ENCODE data around the gene C1GALT1C1.
A peak's percentile ranks its signal among the peaks of the same experiment; 100 is the strongest.

Gene C1GALT1C1

DNA sequence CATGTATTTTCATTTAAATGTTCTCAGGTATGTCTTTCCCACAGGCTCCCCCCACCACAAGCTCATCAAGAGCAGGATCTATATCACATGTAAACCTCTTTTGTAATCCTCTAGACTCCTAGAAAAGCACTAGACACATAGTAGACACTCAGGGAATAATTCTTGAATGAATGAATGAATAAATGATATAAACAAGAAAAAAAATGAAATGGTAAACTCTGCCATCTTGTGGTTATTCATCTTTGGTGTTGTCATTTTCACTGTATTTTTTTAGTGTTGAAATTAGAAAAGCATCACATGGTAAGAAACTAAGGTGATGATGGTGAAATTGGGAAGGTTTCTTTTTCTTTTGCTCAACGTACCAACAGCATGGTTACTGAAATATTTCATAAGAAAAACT is 34.2 kb upstream of the C1GALT1C1 start:
- H3K9me3 ChIP-seq (ENCODE audit: insufficient read depth, low read length), result no peaks in the 10 kb centered on the region
- H3K27ac ChIP-seq (ENCODE audit: low read depth, low read length), result no peak overlapping the region
- H3K4me2 ChIP-seq (ENCODE audit: low read depth, low read length, poor library complexity, severe bottlenecking), result no peak overlapping the region
- H3K9ac ChIP-seq (ENCODE audit: low read length), result no peak overlapping the region
- H3K79me2 ChIP-seq (ENCODE audit: insufficient read depth, low read length), result no peaks in the 10 kb centered on the region
- H3K36me3 ChIP-seq (ENCODE audit: low read length), result no peaks in the 10 kb centered on the region
- H2AFZ ChIP-seq (ENCODE audit: low read depth, low read length, severe bottlenecking), result no peak overlapping the region
- H3K27me3 ChIP-seq (ENCODE audit: low read length), result no peaks in the 10 kb centered on the region
- H4K20me1 ChIP-seq (ENCODE audit: low read depth, low read length), result no peaks in the 10 kb centered on the region
- H3F3A ChIP-seq (ENCODE audit: insufficient read depth), result no peaks in the 10 kb centered on the region
- TF ChIP-seq, protein P1, sequence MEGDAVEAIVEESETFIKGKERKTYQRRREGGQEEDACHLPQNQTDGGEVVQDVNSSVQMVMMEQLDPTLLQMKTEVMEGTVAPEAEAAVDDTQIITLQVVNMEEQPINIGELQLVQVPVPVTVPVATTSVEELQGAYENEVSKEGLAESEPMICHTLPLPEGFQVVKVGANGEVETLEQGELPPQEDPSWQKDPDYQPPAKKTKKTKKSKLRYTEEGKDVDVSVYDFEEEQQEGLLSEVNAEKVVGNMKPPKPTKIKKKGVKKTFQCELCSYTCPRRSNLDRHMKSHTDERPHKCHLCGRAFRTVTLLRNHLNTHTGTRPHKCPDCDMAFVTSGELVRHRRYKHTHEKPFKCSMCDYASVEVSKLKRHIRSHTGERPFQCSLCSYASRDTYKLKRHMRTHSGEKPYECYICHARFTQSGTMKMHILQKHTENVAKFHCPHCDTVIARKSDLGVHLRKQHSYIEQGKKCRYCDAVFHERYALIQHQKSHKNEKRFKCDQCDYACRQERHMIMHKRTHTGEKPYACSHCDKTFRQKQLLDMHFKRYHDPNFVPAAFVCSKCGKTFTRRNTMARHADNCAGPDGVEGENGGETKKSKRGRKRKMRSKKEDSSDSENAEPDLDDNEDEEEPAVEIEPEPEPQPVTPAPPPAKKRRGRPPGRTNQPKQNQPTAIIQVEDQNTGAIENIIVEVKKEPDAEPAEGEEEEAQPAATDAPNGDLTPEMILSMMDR (IDR thresholded peaks at IDR 0.05; ENCODE audit: insufficient read depth, low read length, poor library complexity, severe bottlenecking), result peak; percentile 24
- no peak for TF ChIP-seq EZH2phosphoT487 (conservative IDR thresholded peaks at IDR 0.05; ENCODE audit: low read length)
- H3K4me3 ChIP-seq (ENCODE audit: insufficient read depth, low read length, poor library complexity, severe bottlenecking), result no peak overlapping the region
- no peaks in the 10 kb centered on the region for H3K9me2 ChIP-seq (replicated peaks; ENCODE audit: insufficient read depth, low read length)

DNA sequence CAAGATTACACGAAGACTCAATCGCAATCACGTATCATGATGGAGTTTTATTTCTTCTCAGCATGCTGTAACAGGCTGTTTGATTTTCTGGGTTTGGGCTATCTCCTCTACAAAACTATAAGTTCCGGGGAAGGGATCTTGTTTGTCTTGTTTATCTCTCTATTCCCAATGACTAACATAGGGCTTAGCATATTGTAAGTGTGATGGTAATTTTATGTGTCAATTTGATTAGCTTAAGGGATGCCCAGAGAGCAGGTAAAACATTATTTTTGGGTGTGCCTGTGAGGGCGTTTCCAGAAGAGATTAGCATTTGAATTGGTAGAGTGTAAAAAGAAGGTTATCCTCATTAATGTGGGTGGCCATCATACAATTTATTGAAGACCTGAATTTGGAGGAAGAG is 32.8 kb upstream of the C1GALT1C1 start:
- Histone ChIP-seq H3K9me3 (ENCODE audit: insufficient read depth, low read length) (no peaks in the 10 kb centered on the region), H3K9me2 (replicated peaks; ENCODE audit: insufficient read depth, low read length) (no peaks in the 10 kb centered on the region), H3K36me3 (ENCODE audit: low read length) (no peaks in the 10 kb centered on the region), H3K4me3 (ENCODE audit: insufficient read depth, low read length, poor library complexity, severe bottlenecking) (no peak overlapping the region), H3K9ac (ENCODE audit: low read length) (no peak overlapping the region), H3K79me2 (ENCODE audit: insufficient read depth, low read length) (no peaks in the 10 kb centered on the region), H3K27me3 (ENCODE audit: low read length) (no peaks in the 10 kb centered on the region), H3K4me2 (ENCODE audit: low read depth, low read length, poor library complexity, severe bottlenecking) (no peak overlapping the region), H3K27ac (ENCODE audit: low read depth, low read length) (no peak overlapping the region), H4K20me1 (ENCODE audit: low read depth, low read length) (no peaks in the 10 kb centered on the region), H3F3A (ENCODE audit: insufficient read depth) (no peaks in the 10 kb centered on the region), H2AFZ (ENCODE audit: low read depth, low read length, severe bottlenecking) (no peak overlapping the region)
- no peak for TF ChIP-seq EZH2phosphoT487 (conservative IDR thresholded peaks at IDR 0.05; ENCODE audit: low read length)
- TF ChIP-seq, protein P1 (IDR thresholded peaks at IDR 0.05; ENCODE audit: insufficient read depth, low read length, poor library complexity, severe bottlenecking), result no peak

DNA sequence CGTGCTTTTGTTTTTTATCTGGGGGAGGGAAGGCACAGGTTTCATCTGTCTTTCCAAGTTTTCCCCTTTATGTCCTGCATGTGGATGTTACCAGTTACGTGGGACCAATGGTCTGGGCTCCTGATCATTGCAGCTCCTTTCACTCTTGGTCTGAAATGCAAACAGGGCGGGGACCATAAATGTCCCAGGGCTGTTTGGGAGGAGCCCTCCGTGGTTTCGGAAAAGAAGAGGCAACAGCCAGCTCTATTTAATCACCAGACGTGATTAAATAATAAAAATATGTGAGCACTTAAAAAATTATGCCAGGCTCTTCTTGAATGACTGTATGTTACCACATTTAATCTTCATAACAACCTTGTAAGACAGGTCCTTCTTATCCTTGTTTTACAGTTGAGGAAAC is 30.8 kb upstream of the C1GALT1C1 start:
- Histone ChIP-seq H3K4me2 (ENCODE audit: low read depth, low read length, poor library complexity, severe bottlenecking) (no peak overlapping the region), H3K4me3 (ENCODE audit: insufficient read depth, low read length, poor library complexity, severe bottlenecking) (no peak overlapping the region), H3K36me3 (ENCODE audit: low read length) (no peaks in the 10 kb centered on the region), H3K79me2 (ENCODE audit: insufficient read depth, low read length) (no peaks in the 10 kb centered on the region), H3K9me3 (ENCODE audit: insufficient read depth, low read length) (no peaks in the 10 kb centered on the region), H3K27ac (ENCODE audit: low read depth, low read length) (no peak overlapping the region), H4K20me1 (ENCODE audit: low read depth, low read length) (no peaks in the 10 kb centered on the region), H3F3A (ENCODE audit: insufficient read depth) (no peaks in the 10 kb centered on the region), H3K9ac (ENCODE audit: low read length) (no peak overlapping the region), H3K9me2 (replicated peaks; ENCODE audit: insufficient read depth, low read length) (no peaks in the 10 kb centered on the region), H2AFZ (ENCODE audit: low read depth, low read length, severe bottlenecking) (no peak overlapping the region), H3K27me3 (ENCODE audit: low read length) (no peaks in the 10 kb centered on the region)
- TF ChIP-seq, protein P1 (IDR thresholded peaks at IDR 0.05; ENCODE audit: insufficient read depth, low read length, poor library complexity, severe bottlenecking), result no peak
- no peak for TF ChIP-seq EZH2phosphoT487 (conservative IDR thresholded peaks at IDR 0.05; ENCODE audit: low read length)
